ENCODE data around the gene CYLD. TPM values are rescaled to one million over a fixed set of nuclear protein-coding genes. Genes with fewer than 3 reads are reported as not detected.

The CYLD gene
- total and polyA plus RNA-seq, 2 experiments from 2014 or later = 6.9 to 30.9 TPM

GRCh38 chr16:50718061-50718760 lies 23.7 kb upstream of the CYLD start:
- no peak for ATAC-seq
- DNase-seq (ENCODE audit: low spot score) = no peak
- no peak for TF ChIP-seq NANOG (IDR thresholded peaks at IDR 0.05; ENCODE audit: borderline replicate concordance)
- no peaks in the 10 kb centered on the region; the same call in 1 of the 2 replicates for H3K4me1 ChIP-seq (ENCODE audit: insufficient read depth)
- no peaks in the 10 kb centered on the region for H3K79me2 ChIP-seq (replicated peaks; ENCODE audit: insufficient read depth)
- H3K4me3 ChIP-seq = no peak overlapping the region
- H3K9me2 ChIP-seq (ENCODE audit: insufficient read depth) = no peaks in the 10 kb centered on the region
- H3F3A ChIP-seq (replicated peaks; ENCODE audit: low read depth) = no peaks in the 10 kb centered on the region
- Mint-ChIP-seq H3K36me3 (ENCODE audit: low read depth) (no peaks in the 10 kb centered on the region), H3K4me3 (no peak overlapping the region), H3K27me3 (ENCODE audit: insufficient read depth, low read depth, poor library complexity) (peaks cover 8% of the 10 kb centered on the region), H3K4me1 (peaks cover 15% of the 10 kb centered on the region), H3K27ac (no peak overlapping the region), H3K9me3 (no peaks in the 10 kb centered on the region)
- no peaks in the 10 kb centered on the region for H3K36me3 ChIP-seq (ENCODE audit: insufficient read depth)
- H2AFZ ChIP-seq = no peak overlapping the region
- no peak overlapping the region for H3K27ac ChIP-seq (ENCODE audit: low read depth)
- H4K20me1 ChIP-seq (replicated peaks; ENCODE audit: insufficient read depth) = no peaks in the 10 kb centered on the region
- H3K27me3 ChIP-seq (ENCODE audit: insufficient read depth) = no peaks in the 10 kb centered on the region
- H3K4me2 ChIP-seq = no peak overlapping the region

GRCh38 chr16:50718761-50719400 lies 23.0 kb upstream of the CYLD start:
- no peaks in the 10 kb centered on the region for H4K20me1 ChIP-seq (replicated peaks; ENCODE audit: insufficient read depth)
- no peaks in the 10 kb centered on the region for H3K9me2 ChIP-seq (ENCODE audit: insufficient read depth)
- no peaks in the 10 kb centered on the region; the same call in 1 of the 2 replicates for H3K4me1 ChIP-seq (ENCODE audit: insufficient read depth)
- H3K27ac Mint-ChIP-seq = no peak overlapping the region
- peaks cover 8% of the 10 kb centered on the region for H3K27me3 Mint-ChIP-seq (ENCODE audit: insufficient read depth, low read depth, poor library complexity)
- no peaks in the 10 kb centered on the region for H3K36me3 ChIP-seq (ENCODE audit: insufficient read depth)
- no peaks in the 10 kb centered on the region for H3K36me3 Mint-ChIP-seq (ENCODE audit: low read depth)
- no peak for ATAC-seq
- DNase-seq (ENCODE audit: low spot score) = no peak
- no peak overlapping the region for H3K4me3 Mint-ChIP-seq
- H3K4me3 ChIP-seq = no peak overlapping the region
- H3K27ac ChIP-seq (ENCODE audit: low read depth) = no peak overlapping the region
- no peaks in the 10 kb centered on the region for H3K79me2 ChIP-seq (replicated peaks; ENCODE audit: insufficient read depth)
- peak overlapping the region; percentile 87; the same call in 1 of the 2 replicates for H2AFZ ChIP-seq
- peaks cover 15% of the 10 kb centered on the region for H3K4me1 Mint-ChIP-seq
- no peaks in the 10 kb centered on the region for H3K9me3 Mint-ChIP-seq
- H3K27me3 ChIP-seq (ENCODE audit: insufficient read depth) = no peaks in the 10 kb centered on the region
- H3F3A ChIP-seq (replicated peaks; ENCODE audit: low read depth) = no peaks in the 10 kb centered on the region
- no peak overlapping the region for H3K4me2 ChIP-seq
- no peak for TF ChIP-seq POLR2AphosphoS5 (IDR thresholded peaks at IDR 0.05; ENCODE audit: low read depth)
- TF ChIP-seq EZH2phosphoT487 (IDR thresholded peaks at IDR 0.05; ENCODE audit: unreplicated experiment) = no peak
- TF ChIP-seq STAT1 (IDR thresholded peaks at IDR 0.05; ENCODE audit: unreplicated experiment) = no peak
- no peak for TF ChIP-seq ZNF462 (CRISPR knock-in tag; IDR thresholded peaks at IDR 0.05)
- no peak for TF ChIP-seq ZNF114 (CRISPR knock-in tag; IDR thresholded peaks at IDR 0.05)
- no peak for TF ChIP-seq JUNB (IDR thresholded peaks at IDR 0.05; ENCODE audit: unreplicated experiment)
- no peak for TF ChIP-seq NANOG (IDR thresholded peaks at IDR 0.05; ENCODE audit: borderline replicate concordance)
- no peak for TF ChIP-seq CREB1 (CRISPR knock-in tag; IDR thresholded peaks at IDR 0.05; ENCODE audit: low read depth)
- TF ChIP-seq REST (IDR thresholded peaks at IDR 0.05; ENCODE audit: unreplicated experiment) = no peak
- TF ChIP-seq EZH2 (IDR thresholded peaks at IDR 0.05; ENCODE audit: low read depth, unreplicated experiment) = no peak

Data from GM23338 (cell line).